ENCODE results near the gene EXPH5. TPM values are rescaled to one million over a fixed set of nuclear protein-coding genes. Genes with fewer than 3 reads are reported as not detected.

The EXPH5 gene
- total and polyA plus RNA-seq, 2 of the 8 experiments (the other 6 are each of a cell fraction or from before 2014, with no cell fraction given) = 1.1 to 11.5 TPM

DNA sequence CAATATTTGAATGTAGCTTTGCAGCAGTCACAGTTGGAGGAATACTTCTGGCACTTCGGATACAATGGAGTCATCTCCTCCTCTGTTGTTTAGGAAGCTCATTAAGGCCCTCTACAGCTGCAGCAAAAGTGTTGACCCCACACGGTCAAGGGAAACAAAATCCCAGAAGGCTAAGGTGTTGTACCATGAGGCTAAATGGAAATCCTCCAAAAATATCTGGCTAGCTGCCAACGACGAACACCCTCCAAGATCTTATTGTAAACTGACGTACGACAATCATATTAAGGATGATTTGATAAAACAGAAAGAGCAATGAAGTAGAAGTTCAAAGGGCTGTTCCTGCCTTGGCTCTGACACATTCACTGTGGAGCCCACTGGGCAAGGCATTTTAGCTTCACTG lies 99.4 kb downstream of the EXPH5 start (continued):
- TF ChIP-seq CHD7 (IDR thresholded peaks at IDR 0.05; ENCODE audit: insufficient replicate concordance, low read length) (no peak), SP2 (IDR thresholded peaks at IDR 0.05; ENCODE audit: low read length) (no peak), ZNF274 (IDR thresholded peaks at IDR 0.05; ENCODE audit: borderline replicate concordance, extremely low read depth, low read length) (no peak), SUZ12 (IDR thresholded peaks at IDR 0.05; ENCODE audit: low read length) (no peak), SP1 (IDR thresholded peaks at IDR 0.05; ENCODE audit: low read depth, low read length) (no peak), CTCF (IDR thresholded peaks at IDR 0.05; ENCODE audit: control extremely low read depth in 1 of 3, insufficient read depth in 1 of 3, low read depth in 1 of 3, low read length in 3 of 3) (no peak), SIRT6 (IDR thresholded peaks at IDR 0.05; ENCODE audit: low read length) (no peak)
